Progenitor cell of endocrine pancreas (in vitro differentiated cells): Measurements from ENCODE around the gene HFE. TPM values are rescaled to one million over a fixed set of nuclear protein-coding genes. Genes with fewer than 3 reads are reported as not detected.
"Not testable (repeated sequence)": the region's sequence is repeated elsewhere in the genome, so short reads cannot be mapped to it uniquely, and the experiment has no call there.

Experiments used
- DNase-seq: peaks from one replicate; pipeline ENCODE4 v3.0.0; 2021; ENCODE audit warnings: low spot score; ENCODE audit not compliant: unreplicated experiment
- H3K27ac Mint-ChIP-seq: 2 replicates; pipeline ENCODE4 v1.8.0; 2021; ENCODE audit warnings: mild to moderate bottlenecking, moderate library complexity, mixed read lengths
- H3K27me3 Mint-ChIP-seq: 2 replicates; pipeline ENCODE4 v1.8.0; 2021; ENCODE audit warnings: mixed read lengths
- H3K36me3 Mint-ChIP-seq: 2 replicates; pipeline ENCODE4 v1.8.0; 2022; ENCODE audit warnings: mixed read lengths; ENCODE audit not compliant: insufficient read depth
- H3K4me1 Mint-ChIP-seq: 2 replicates; pipeline ENCODE4 v1.8.0; 2021; ENCODE audit warnings: low read depth, mixed read lengths
- H3K4me3 Mint-ChIP-seq: 2 replicates; pipeline ENCODE4 v1.8.0; 2021; ENCODE audit warnings: low read depth, mild to moderate bottlenecking, moderate library complexity, mixed read lengths
- H3K9me3 Mint-ChIP-seq: 2 replicates; pipeline ENCODE4 v1.8.0; 2021; ENCODE audit warnings: low read depth, mixed read lengths
- CTCF ChIP-seq: fragments of 200-600 bp; sonication (generic); IDR thresholded peaks from one replicate; pipeline ENCODE4 v1.5.0; 2021; ENCODE audit warnings: antibody characterized with exemption, mild to moderate bottlenecking; ENCODE audit not compliant: unreplicated experiment
- total RNA-seq: library from RNA; stranded (reverse); gene quantifications from 2 replicates; pipeline ENCODE4 v1.2.1, GENCODE V29; 2021

Gene HFE
- total RNA-seq, 1 donor from 2014 or later = 1.1 TPM

DNA sequence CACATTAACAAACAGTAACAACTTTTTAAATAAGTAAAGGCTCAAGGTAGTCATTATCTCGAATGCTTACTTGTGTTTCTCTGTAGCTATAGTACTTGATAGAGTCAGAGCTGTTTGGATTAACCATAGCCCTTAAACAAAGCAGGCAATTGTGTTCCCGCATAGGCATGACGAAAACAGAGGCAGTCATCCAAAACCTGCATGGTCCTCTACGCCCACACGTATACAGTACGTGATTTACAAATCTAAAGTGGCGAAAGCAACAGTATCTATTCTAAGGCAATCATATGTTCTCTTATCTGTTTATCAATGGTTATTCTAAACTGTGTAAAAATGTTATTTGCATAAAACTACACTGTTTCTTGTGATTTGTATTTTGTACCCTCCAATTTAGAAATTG lies 31.8 kb downstream of the HFE start:
- peaks cover 32% of the 10 kb centered on the region for H3K4me1 Mint-ChIP-seq
- no peaks in the 10 kb centered on the region for H3K36me3 Mint-ChIP-seq
- TF ChIP-seq CTCF = no peak
- H3K27ac Mint-ChIP-seq = no peak overlapping the region
- H3K4me3 Mint-ChIP-seq = no peak overlapping the region
- H3K9me3 Mint-ChIP-seq = no peaks in the 10 kb centered on the region
- no peaks in the 10 kb centered on the region for H3K27me3 Mint-ChIP-seq
- no peak for DNase-seq

DNA sequence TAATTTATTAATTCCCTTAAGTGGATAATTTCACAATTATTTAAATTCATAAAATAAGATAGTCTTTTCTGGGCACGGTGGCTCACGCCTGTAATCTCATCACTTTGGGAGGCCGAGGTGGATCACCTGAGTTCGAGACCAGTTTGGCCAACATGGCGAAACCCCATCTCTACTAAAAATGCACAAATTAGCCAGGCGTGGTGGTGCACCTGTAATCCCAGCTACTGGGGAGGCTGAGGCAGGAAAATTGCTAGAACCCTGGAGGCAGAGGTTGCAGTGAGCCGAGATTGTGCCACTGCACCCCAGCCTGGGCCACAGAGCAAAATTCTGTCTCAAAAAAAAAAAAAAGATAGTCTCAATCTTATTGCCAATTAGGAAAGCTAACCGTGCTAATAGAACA lies 32.9 kb downstream of the HFE start:
- DNase-seq, H3K36me3 Mint-ChIP-seq, H3K4me3 Mint-ChIP-seq, H3K27me3 Mint-ChIP-seq, H3K9me3 Mint-ChIP-seq: not testable (repeated sequence)
- peaks cover 28% of the 10 kb centered on the region for H3K4me1 Mint-ChIP-seq
- peak overlapping the region; percentile 67 for H3K27ac Mint-ChIP-seq

DNA sequence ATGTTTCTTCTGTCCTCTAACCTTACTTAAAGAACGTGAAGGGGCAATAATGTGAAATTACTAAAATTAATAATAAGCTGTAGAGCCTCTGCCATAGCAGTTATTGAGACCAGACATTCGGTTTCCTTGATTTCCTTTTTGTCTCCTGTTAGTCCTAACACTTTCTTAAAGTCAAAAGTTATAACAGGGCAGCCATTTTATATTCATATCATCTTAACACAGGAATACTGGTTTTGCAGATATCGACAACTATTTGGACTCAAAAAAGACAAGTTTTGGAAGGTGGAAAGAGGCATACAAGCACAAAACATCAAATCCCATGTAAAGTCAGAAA lies 33.5 kb downstream of the HFE start:
- H3K9me3 Mint-ChIP-seq = no peaks in the 10 kb centered on the region
- H3K36me3 Mint-ChIP-seq = peaks cover 3% of the 10 kb centered on the region
- H3K4me3 Mint-ChIP-seq = no peak overlapping the region
- H3K27me3 Mint-ChIP-seq = no peaks in the 10 kb centered on the region
- peaks cover 24% of the 10 kb centered on the region for H3K4me1 Mint-ChIP-seq
- peak overlapping the region; percentile 95 for H3K27ac Mint-ChIP-seq
- DNase-seq = no peak
- no peak for TF ChIP-seq CTCF

- DNase-seq = no peak
- Mint-ChIP-seq H3K27me3 (no peaks in the 10 kb centered on the region), H3K27ac (peak overlapping the region; percentile 95), H3K4me3 (peak overlapping the region; percentile 14), H3K4me1 (peaks cover 24% of the 10 kb centered on the region), H3K36me3 (peaks cover 3% of the 10 kb centered on the region), H3K9me3 (no peaks in the 10 kb centered on the region)
- no peak for TF ChIP-seq CTCF
Measured at GRCh38 chr6:26121141-26122004, 34.1 kb downstream of the HFE start.

GRCh38 chr6:26122005-26122388 lies 34.8 kb downstream of the HFE start:
- DNase-seq = no peak
- Mint-ChIP-seq H3K4me1 (peaks cover 30% of the 10 kb centered on the region), H3K27me3 (no peaks in the 10 kb centered on the region), H3K36me3 (peaks cover 3% of the 10 kb centered on the region), H3K4me3 (peak overlapping the region; percentile 99), H3K27ac (peak overlapping the region; percentile 98), H3K9me3 (no peaks in the 10 kb centered on the region)
- no peak for TF ChIP-seq CTCF

GRCh38 chr6:26122402-26122792 lies 35.2 kb downstream of the HFE start:
- Mint-ChIP-seq H3K27me3 (no peaks in the 10 kb centered on the region), H3K27ac (peak overlapping the region; percentile 98), H3K9me3 (no peaks in the 10 kb centered on the region), H3K4me3 (peak overlapping the region; percentile 99), H3K36me3 (peaks cover 5% of the 10 kb centered on the region), H3K4me1 (peaks cover 34% of the 10 kb centered on the region)
- TF ChIP-seq CTCF = no peak
- DNase-seq = no peak
